Renal cortical epithelial cell (primary cell): ENCODE measurements around the gene JSRP1. TPM values are rescaled to one million over a fixed set of nuclear protein-coding genes. Genes with fewer than 3 reads are reported as not detected.

Experiments
- DNase-seq: peaks from one replicate; pipeline ENCODE4 v3.0.0-alpha.2; 2011; ENCODE audit warnings: low read depth
- total RNA-seq: library from RNA; depleted of rRNA; stranded (reverse); fragments of >200 nt; gene quantifications from 2 replicates; pipeline ENCODE4 v1.2.3, GENCODE V29; 2014

JSRP1 gene
- total RNA-seq, 1 donor from 2014 or later = not detected

GRCh38 chr19:2216361-2217225, 39.6 kb downstream of the JSRP1 start:
- no peak for DNase-seq

- no peak for DNase-seq
Observed at GRCh38 chr19:2215281-2215751, 40.9 kb downstream of the JSRP1 start.

- DNase-seq = no peak
Observed at GRCh38 chr19:2214251-2214650, 42.0 kb downstream of the JSRP1 start.

GRCh38 chr19:2213799-2214198, 42.4 kb downstream of the JSRP1 start:
- no peak for DNase-seq

- no peak for DNase-seq
Observed at GRCh38 chr19:2212861-2213711, 43.1 kb downstream of the JSRP1 start.

- no peak for DNase-seq
Observed at GRCh38 chr19:2210987-2211740, 45.1 kb downstream of the JSRP1 start.

- no peak for DNase-seq
Observed at GRCh38 chr19:2210206-2210605, 46.0 kb downstream of the JSRP1 start.

GRCh38 chr19:2209408-2209807, 46.8 kb downstream of the JSRP1 start:
- no peak for DNase-seq

- no peak for DNase-seq
Observed at GRCh38 chr19:2208975-2209374, 47.2 kb downstream of the JSRP1 start.

GRCh38 chr19:2207991-2208860, 48.0 kb downstream of the JSRP1 start:
- no peak for DNase-seq

- no peak for DNase-seq
Observed at GRCh38 chr19:2207008-2207407, 49.2 kb downstream of the JSRP1 start.

- DNase-seq = no peak
Observed at GRCh38 chr19:2202366-2202765, 53.9 kb downstream of the JSRP1 start.

Other genes with a start within 250 kb of the JSRP1 start
- 31.4 and 144 TPM in 2 replicates for gene BTBD2, start 240.7 kb downstream of the JSRP1 start, total RNA-seq
- gene MKNK2, start 205.2 kb downstream of the JSRP1 start, total RNA-seq = 78.8 and 193 TPM in 2 replicates
- gene MOB3A, start 160.1 kb downstream of the JSRP1 start, total RNA-seq = 16.0 and 46.7 TPM in 2 replicates
- gene IZUMO4, start 159.5 kb downstream of the JSRP1 start, total RNA-seq = 0.89 and 3.5 TPM in 2 replicates
- 111 and 175 TPM in 2 replicates for gene AP3D1, start 104.9 kb downstream of the JSRP1 start, total RNA-seq
- gene DOT1L, start 92.5 kb downstream of the JSRP1 start, total RNA-seq = 1.9 and 8.4 TPM in 2 replicates
- 68.1 and 121 TPM in 2 replicates for gene PLEKHJ1, start 20.1 kb downstream of the JSRP1 start, total RNA-seq
- gene SF3A2, start 19.6 kb downstream of the JSRP1 start, total RNA-seq = 21.0 and 39.2 TPM in 2 replicates
- 1.0 TPM in 1 of 2 replicates, not detected in the other for gene AMH, start 7.1 kb downstream of the JSRP1 start, total RNA-seq
- gene PEAK3, start 25.8 kb upstream of the JSRP1 start, total RNA-seq = 0.05 TPM in 1 of 2 replicates, not detected in the other
- 0.05 TPM in 1 of 2 replicates, not detected in the other for gene LINGO3, start 51.7 kb upstream of the JSRP1 start, total RNA-seq
- 69.3 and 119 TPM in 2 replicates for gene LSM7, start 72.2 kb upstream of the JSRP1 start, total RNA-seq
- 12.5 and 43.7 TPM in 2 replicates for gene SPPL2B, start 72.3 kb upstream of the JSRP1 start, total RNA-seq
- gene TMPRSS9, start 103.8 kb upstream of the JSRP1 start, total RNA-seq = 0.05 TPM in 1 of 2 replicates, not detected in the other
- gene TIMM13, start 171.2 kb upstream of the JSRP1 start, total RNA-seq = 31.8 and 45.5 TPM in 2 replicates
- gene LMNB2, start 200.5 kb upstream of the JSRP1 start, total RNA-seq = 47.4 and 75.4 TPM in 2 replicates
- gene GADD45B, start 219.7 kb upstream of the JSRP1 start, total RNA-seq = 31.4 and 50.2 TPM in 2 replicates